Activated CD4-positive, alpha-beta memory T cell treated with anti-CD3 and anti-CD28 coated beads for 36 hours (primary cell): ENCODE results near the gene FRMD8. TPM values are rescaled to one million over a fixed set of nuclear protein-coding genes. Genes with fewer than 3 reads are reported as not detected.
"Not testable (repeated sequence)": the region's sequence is repeated elsewhere in the genome, so short reads cannot be mapped to it uniquely, and the experiment has no call there.

ENCODE experiments used
- CTCF ChIA-PET: fragments of 350-600 bp; sonication (Branson Sonifier 250); formaldehyde crosslinking; loops from one replicate; lab custom pipeline; 2021; ENCODE audit warnings: antibody characterized with exemption, inconsistent platforms; lab: Charles Lee
- POLR2A ChIA-PET: fragments of 350-600 bp; sonication (Branson Sonifier 250); formaldehyde crosslinking; loops from one replicate; lab custom pipeline; 2021; ENCODE audit warnings: antibody characterized with exemption; lab: Charles Lee
- DNase-seq: peaks from one replicate; pipeline ENCODE4 v3.0.0-alpha.2; 2020
- H3K27ac Mint-ChIP-seq: one replicate; pipeline ENCODE4 v1.8.0; 2021; ENCODE audit warnings: mixed read lengths
- H3K27me3 Mint-ChIP-seq: one replicate; pipeline ENCODE4 v1.8.0; 2021; ENCODE audit warnings: mixed read lengths
- H3K36me3 Mint-ChIP-seq: one replicate; pipeline ENCODE4 v1.8.0; 2021; ENCODE audit warnings: mixed read lengths
- H3K4me1 Mint-ChIP-seq: one replicate; pipeline ENCODE4 v1.8.0; 2021; ENCODE audit warnings: low read depth, mixed read lengths
- H3K4me3 Mint-ChIP-seq: one replicate; pipeline ENCODE4 v1.8.0; 2021; ENCODE audit warnings: mild to moderate bottlenecking, mixed read lengths
- H3K9me3 Mint-ChIP-seq: one replicate; pipeline ENCODE4 v1.8.0; 2021; ENCODE audit warnings: mixed read lengths
- intact Hi-C: fragments of 100-400 bp; cut with micrococcal nuclease; formaldehyde crosslinking; loops from one replicate; pipeline ENCODE4 v1.15.1; 2023
- total RNA-seq, 2 experiments: library from RNA; stranded (reverse); gene quantifications; one replicate each; pipeline ENCODE4 v1.2.3, GENCODE V29; 2021

Gene FRMD8
- total RNA-seq, 2 experiments from 2014 or later, result 34.7 to 37.9 TPM

GRCh38 chr11:65440831-65441499 is 54.5 kb downstream of the FRMD8 start:
- DNase-seq, result peak; percentile 25
- intact Hi-C loops, result no loop called here
- Mint-ChIP-seq H3K9me3 (no peaks in the 10 kb centered on the region), H3K27me3 (no peaks in the 10 kb centered on the region), H3K4me1 (peaks cover 65% of the 10 kb centered on the region), H3K27ac (peak overlapping the region; percentile 90), H3K36me3 (peaks cover 61% of the 10 kb centered on the region), H3K4me3 (peak overlapping the region; percentile 34)
- CTCF ChIA-PET, result interaction anchor here (0.9 to 1.8 kb wide), 3 partner anchors 28 to 164 kb away, joined by 3 to 4 read pairs (median 4); no protein-coding TSS in a partner anchor
- POLR2A ChIA-PET, result interaction anchor here (0.9 to 4.1 kb wide), 10 partner anchors 11 to 65 kb away, joined by 3 to 24 read pairs (median 4); partner anchors contain the start of genes MALAT1 and NEAT1

- POLR2A ChIA-PET, result interaction anchor here (0.6 to 4.1 kb wide), 7 partner anchors 13 to 56 kb away, joined by 3 to 24 read pairs (median 5); partner anchors contain the start of gene MALAT1
- Mint-ChIP-seq H3K9me3 (no peaks in the 10 kb centered on the region), H3K4me1 (peaks cover 48% of the 10 kb centered on the region)
Observed at GRCh38 chr11:65442842-65443331, 56.5 kb downstream of the FRMD8 start.

GRCh38 chr11:65444314-65445051 is 58.0 kb downstream of the FRMD8 start:
- ChIA-PET POLR2A (interaction anchor here (0.8 to 5.5 kb wide), 7 partner anchors 8 to 54 kb away, joined by 3 to 30 read pairs (median 3); partner anchors contain the start of gene MALAT1), CTCF (no interaction called here)
- peaks cover 33% of the 10 kb centered on the region for H3K36me3 Mint-ChIP-seq
- intact Hi-C loops, result no loop called here
- peak overlapping the region; percentile 55 for H3K4me3 Mint-ChIP-seq
- peaks cover 2% of the 10 kb centered on the region for H3K9me3 Mint-ChIP-seq
- H3K4me1 Mint-ChIP-seq, result peaks cover 36% of the 10 kb centered on the region
- H3K27me3 Mint-ChIP-seq, result no peaks in the 10 kb centered on the region
- peak; percentile 18 for DNase-seq
- peak overlapping the region; percentile 80 for H3K27ac Mint-ChIP-seq

More at GRCh38 chr11:65442842-65443331, 56.5 kb downstream of the FRMD8 start:
- intact Hi-C loops, result no loop called here
- Mint-ChIP-seq H3K36me3 (peaks cover 46% of the 10 kb centered on the region), H3K27ac (peak overlapping the region; percentile 80), H3K27me3 (no peaks in the 10 kb centered on the region), H3K4me3 (peak overlapping the region; percentile 9)
- CTCF ChIA-PET, result no interaction called here
- no peak for DNase-seq

- peak overlapping the region; percentile 55 for H3K4me3 Mint-ChIP-seq
- no peaks in the 10 kb centered on the region for H3K27me3 Mint-ChIP-seq
- H3K36me3 Mint-ChIP-seq, result peaks cover 29% of the 10 kb centered on the region
- DNase-seq, result peak; percentile 22
- CTCF ChIA-PET, result no interaction called here
- H3K4me1 Mint-ChIP-seq, result peaks cover 29% of the 10 kb centered on the region
- POLR2A ChIA-PET, result interaction anchor here (0.5 to 5.5 kb wide), 5 partner anchors 9 to 63 kb away, joined by 3 to 30 read pairs (median 4); partner anchors contain the start of gene MALAT1
- peaks cover 3% of the 10 kb centered on the region for H3K9me3 Mint-ChIP-seq
- intact Hi-C loops, result no loop called here
- peak overlapping the region; percentile 76 for H3K27ac Mint-ChIP-seq
Observed at GRCh38 chr11:65445101-65445603, 58.7 kb downstream of the FRMD8 start.

- DNase-seq, result peak; percentile 23
- peaks cover 26% of the 10 kb centered on the region for H3K36me3 Mint-ChIP-seq
- no peak overlapping the region for H3K4me3 Mint-ChIP-seq
- H3K9me3 Mint-ChIP-seq, result peaks cover 3% of the 10 kb centered on the region
- ChIA-PET POLR2A (interaction anchor here (0.5 to 5.5 kb wide), 8 partner anchors 9 to 62 kb away, joined by 3 to 30 read pairs (median 4); partner anchors contain the start of gene MALAT1), CTCF (interaction anchor here (1.1 kb wide), 1 partner anchor 65 kb away, joined by 3 read pairs; no protein-coding TSS in a partner anchor)
- H3K27me3 Mint-ChIP-seq, result no peaks in the 10 kb centered on the region
- peak overlapping the region; percentile 75 for H3K27ac Mint-ChIP-seq
- H3K4me1 Mint-ChIP-seq, result peaks cover 23% of the 10 kb centered on the region
- intact Hi-C loops, result no loop called here
Observed at GRCh38 chr11:65445604-65446445, 59.4 kb downstream of the FRMD8 start.

GRCh38 chr11:65446446-65447277 is 60.2 kb downstream of the FRMD8 start:
- H3K4me3 Mint-ChIP-seq, result no peak overlapping the region
- H3K27ac Mint-ChIP-seq, result peak overlapping the region; percentile 75
- POLR2A ChIA-PET, result interaction anchor here (0.8 to 5.5 kb wide), 9 partner anchors 9 to 52 kb away, joined by 3 to 30 read pairs (median 4); partner anchors contain the start of genes MALAT1 and NEAT1
- peaks cover 17% of the 10 kb centered on the region for H3K4me1 Mint-ChIP-seq
- CTCF ChIA-PET, result interaction anchor here (1.1 kb wide), 1 partner anchor 64 kb away, joined by 3 read pairs; no protein-coding TSS in a partner anchor
- peaks cover 21% of the 10 kb centered on the region for H3K36me3 Mint-ChIP-seq
- DNase-seq, result peak; percentile 28
- intact Hi-C loops, result no loop called here
- H3K27me3 Mint-ChIP-seq, result no peaks in the 10 kb centered on the region
- peaks cover 3% of the 10 kb centered on the region for H3K9me3 Mint-ChIP-seq

GRCh38 chr11:65448074-65448417 is 61.6 kb downstream of the FRMD8 start:
- Mint-ChIP-seq H3K4me1 (peaks cover 14% of the 10 kb centered on the region), H3K9me3 (peaks cover 3% of the 10 kb centered on the region), H3K27ac (peak overlapping the region; percentile 42), H3K36me3 (peaks cover 14% of the 10 kb centered on the region), H3K27me3 (no peaks in the 10 kb centered on the region), H3K4me3 (no peak overlapping the region)
- POLR2A ChIA-PET, result interaction anchor here (0.6 to 5.5 kb wide), 4 partner anchors 25 to 50 kb away, joined by 3 to 30 read pairs (median 4); partner anchors contain the start of genes MALAT1 and NEAT1
- CTCF ChIA-PET, result no interaction called here
- intact Hi-C loops, result no loop called here
- DNase-seq, result no peak

- peak; percentile 28 for DNase-seq
- POLR2A ChIA-PET, result interaction anchor here (0.7 to 5.5 kb wide), 2 partner anchors 44 to 50 kb away, joined by 4 to 30 read pairs; partner anchors contain the start of gene MALAT1
- H3K4me1 Mint-ChIP-seq, result peaks cover 16% of the 10 kb centered on the region
- H3K36me3 Mint-ChIP-seq, result peaks cover 11% of the 10 kb centered on the region
- intact Hi-C loops, result no loop called here
- no peak overlapping the region for H3K27ac Mint-ChIP-seq
- H3K27me3 Mint-ChIP-seq, result no peaks in the 10 kb centered on the region
- CTCF ChIA-PET, result no interaction called here
- H3K4me3 Mint-ChIP-seq, result no peak overlapping the region
- peaks cover 3% of the 10 kb centered on the region for H3K9me3 Mint-ChIP-seq
Observed at GRCh38 chr11:65448418-65449105, 62.1 kb downstream of the FRMD8 start.

- CTCF ChIA-PET, H3K4me3 Mint-ChIP-seq, DNase-seq, H3K27ac Mint-ChIP-seq, POLR2A ChIA-PET, H3K27me3 Mint-ChIP-seq, H3K36me3 Mint-ChIP-seq, intact Hi-C loops, H3K9me3 Mint-ChIP-seq: not testable (repeated sequence)
- peaks cover 30% of the 10 kb centered on the region for H3K4me1 Mint-ChIP-seq
Observed at GRCh38 chr11:65451301-65451700, 64.9 kb downstream of the FRMD8 start.

GRCh38 chr11:65452259-65452658 is 65.8 kb downstream of the FRMD8 start:
- H3K4me1 Mint-ChIP-seq, result peaks cover 36% of the 10 kb centered on the region
- CTCF ChIA-PET, H3K27me3 Mint-ChIP-seq, H3K9me3 Mint-ChIP-seq, H3K4me3 Mint-ChIP-seq, DNase-seq, H3K27ac Mint-ChIP-seq, H3K36me3 Mint-ChIP-seq, intact Hi-C loops: not testable (repeated sequence)
- POLR2A ChIA-PET, result interaction anchor here (1.0 kb wide), 1 partner anchor 20 kb away, joined by 3 read pairs; no protein-coding TSS in a partner anchor
